NT2/D1 (cell line): ENCODE results near the gene NHLRC2.

Source experiments
- DNase-seq: peaks from one replicate; pipeline ENCODE4 v3.0.0-alpha.2; 2011; ENCODE audit warnings: low read depth, low spot score
- H3K27me3 ChIP-seq: 2 replicates; pipeline ENCODE4 v1.6.0; 2011; ENCODE audit warnings: mild to moderate bottlenecking; ENCODE audit not compliant: insufficient read length, insufficient read depth
- H3K36me3 ChIP-seq: 2 replicates; pipeline ENCODE4 v1.6.1; 2011; ENCODE audit warnings: mild to moderate bottlenecking, low read length, mixed read lengths; ENCODE audit not compliant: insufficient read depth, insufficient read length
- H3K4me1 ChIP-seq: 2 replicates; pipeline ENCODE4 v1.5.1; 2011; ENCODE audit not compliant: insufficient read depth, insufficient read length
- H3K4me3 ChIP-seq: 2 replicates; pipeline ENCODE4 v1.5.1; 2011; ENCODE audit warnings: low read depth; ENCODE audit not compliant: insufficient read length
- H3K9ac ChIP-seq: 2 replicates; pipeline ENCODE4 v1.6.0; 2011; ENCODE audit warnings: low read depth; ENCODE audit not compliant: insufficient read length
- H3K9me3 ChIP-seq: 2 replicates; pipeline ENCODE4 v1.5.1; 2011; ENCODE audit warnings: mild to moderate bottlenecking, low read length; ENCODE audit not compliant: insufficient read depth
- SUZ12 ChIP-seq: IDR thresholded peaks from 2 replicates; pipeline ENCODE4 v1.6.1; 2011; ENCODE audit not compliant: insufficient read length, insufficient read depth; ENCODE audit errors: extremely low read depth
- YY1 ChIP-seq: IDR thresholded peaks from 2 replicates; pipeline ENCODE4 v1.6.1; 2011; ENCODE audit not compliant: insufficient read length, insufficient read depth
- ZNF274 ChIP-seq: IDR thresholded peaks from 2 replicates; pipeline ENCODE4 v1.6.1; 2011; ENCODE audit warnings: mild to moderate bottlenecking, low read depth, low read length

NHLRC2 gene

DNA sequence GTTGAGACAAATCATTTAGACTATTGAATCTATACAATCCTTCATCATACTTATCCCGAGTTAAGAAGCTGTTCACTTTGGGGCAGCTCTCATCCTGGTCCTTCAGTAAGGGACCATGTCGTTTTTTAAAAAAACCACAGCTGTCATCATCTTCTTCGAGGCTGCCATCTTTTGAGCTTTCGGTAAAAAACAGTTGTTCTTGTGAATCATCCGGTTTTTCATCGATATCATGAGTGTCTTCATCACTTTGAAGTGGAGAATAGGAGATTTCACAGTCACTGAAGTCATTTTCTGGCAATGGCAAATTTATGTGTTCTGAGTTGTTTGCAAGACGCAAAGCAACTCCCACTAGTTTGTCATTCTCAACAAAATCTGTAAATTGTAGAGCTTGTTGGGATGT is 4.5 kb upstream of the NHLRC2 start:
- no peak for DNase-seq
- no peak for TF ChIP-seq ZNF274
- TF ChIP-seq SUZ12: no peak
- TF ChIP-seq YY1: no peak
- Histone ChIP-seq H3K4me1 (no peaks in the 10 kb centered on the region), H3K27me3 (no peaks in the 10 kb centered on the region), H3K4me3 (no peak overlapping the region), H3K9me3 (no peaks in the 10 kb centered on the region), H3K36me3 (peaks cover 23% of the 10 kb centered on the region), H3K9ac (no peak overlapping the region)

- Histone ChIP-seq H3K9me3 (no peaks in the 10 kb centered on the region), H3K9ac (peak overlapping the region; percentile 81), H3K27me3 (no peaks in the 10 kb centered on the region), H3K4me3 (peak overlapping the region; percentile 80), H3K4me1 (no peaks in the 10 kb centered on the region), H3K36me3 (peaks cover 13% of the 10 kb centered on the region)
- no peak for TF ChIP-seq YY1
- no peak for TF ChIP-seq ZNF274
- no peak for TF ChIP-seq SUZ12
- no peak for DNase-seq
These were observed 866 bp upstream of the NHLRC2 start for GRCh38 chr10:113853578-113854012.

GRCh38 chr10:113854761-113855588 is 514 bp downstream of the NHLRC2 start:
- no peaks in the 10 kb centered on the region for H3K9me3 ChIP-seq
- H3K27me3 ChIP-seq: no peaks in the 10 kb centered on the region
- DNase-seq: peak; percentile 8
- H3K9ac ChIP-seq: peak overlapping the region; percentile 90
- H3K4me3 ChIP-seq: peak overlapping the region; percentile 80
- TF ChIP-seq ZNF274 (no peak), YY1 (peak; percentile 45)
- H3K36me3 ChIP-seq: peaks cover 20% of the 10 kb centered on the region
- no peaks in the 10 kb centered on the region for H3K4me1 ChIP-seq

GRCh38 chr10:113856563-113856962 is 2.1 kb downstream of the NHLRC2 start:
- H3K27me3 ChIP-seq: no peaks in the 10 kb centered on the region
- no peaks in the 10 kb centered on the region for H3K9me3 ChIP-seq
- peaks cover 32% of the 10 kb centered on the region for H3K36me3 ChIP-seq
- no peak for TF ChIP-seq SUZ12
- no peak for TF ChIP-seq YY1
- no peak for TF ChIP-seq ZNF274
- no peak for DNase-seq
- peak overlapping the region; percentile 42 for H3K9ac ChIP-seq
- no peak overlapping the region for H3K4me3 ChIP-seq
- H3K4me1 ChIP-seq: no peaks in the 10 kb centered on the region

- TF ChIP-seq ZNF274: no peak
- no peak for TF ChIP-seq SUZ12
- H3K36me3 ChIP-seq: peaks cover 33% of the 10 kb centered on the region
- DNase-seq: no peak
- H3K4me3 ChIP-seq: no peak overlapping the region
- no peaks in the 10 kb centered on the region for H3K27me3 ChIP-seq
- H3K9ac ChIP-seq: no peak overlapping the region
- H3K9me3 ChIP-seq: no peaks in the 10 kb centered on the region
- no peaks in the 10 kb centered on the region for H3K4me1 ChIP-seq
These were observed 2.7 kb downstream of the NHLRC2 start for GRCh38 chr10:113857210-113857609.

GRCh38 chr10:113858541-113858940 is 4.1 kb downstream of the NHLRC2 start:
- no peak for DNase-seq
- Histone ChIP-seq H3K4me1 (no peaks in the 10 kb centered on the region), H3K4me3 (no peak overlapping the region), H3K27me3 (no peaks in the 10 kb centered on the region), H3K36me3 (peaks cover 37% of the 10 kb centered on the region), H3K9me3 (no peaks in the 10 kb centered on the region), H3K9ac (no peak overlapping the region)
- TF ChIP-seq SUZ12 (no peak), YY1 (no peak), ZNF274 (no peak)

DNA sequence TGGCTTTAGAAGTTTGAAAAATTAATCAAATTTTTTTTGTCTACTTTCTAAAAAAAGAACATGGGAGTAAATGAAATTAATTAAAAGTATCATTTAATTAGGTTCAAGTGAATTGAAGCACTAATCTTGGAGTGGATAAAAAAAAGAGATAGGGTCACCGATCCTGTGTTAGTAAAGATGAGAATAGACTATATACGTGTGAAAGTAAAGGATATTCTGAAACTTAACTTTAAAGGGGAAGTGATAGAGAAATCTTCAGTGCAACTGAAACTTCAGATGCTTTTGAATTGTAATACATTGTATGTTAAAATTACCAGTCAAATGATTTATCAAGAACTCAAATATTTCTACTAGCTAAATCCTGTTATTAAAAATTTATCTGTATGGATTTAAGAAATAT is 4.8 kb downstream of the NHLRC2 start:
- TF ChIP-seq ZNF274: no peak
- TF ChIP-seq SUZ12: no peak
- no peak for TF ChIP-seq YY1
- Histone ChIP-seq H3K4me1 (no peaks in the 10 kb centered on the region), H3K27me3 (no peaks in the 10 kb centered on the region), H3K36me3 (peaks cover 44% of the 10 kb centered on the region), H3K4me3 (no peak overlapping the region), H3K9me3 (no peaks in the 10 kb centered on the region), H3K9ac (no peak overlapping the region)
- no peak for DNase-seq
